Erythroblast (primary cell): Measurements from ENCODE around the gene GASK1B.

ENCODE experiments used
- DNase-seq, 2 experiments: peaks; one replicate each; lab custom pipeline; 2025; lab: John Stamatoyannopoulos, UW
- GATA1 ChIP-seq: IDR thresholded peaks from 2 replicates; pipeline ENCODE4 v1.6.1; 2011; ENCODE audit warnings: low read depth, mild to moderate bottlenecking, control low read depth, low read length, moderate library complexity
- POLR2A ChIP-seq: IDR thresholded peaks from 2 replicates; pipeline ENCODE4 v1.6.1; 2011; ENCODE audit warnings: mild to moderate bottlenecking, low read length

The GASK1B gene

DNA sequence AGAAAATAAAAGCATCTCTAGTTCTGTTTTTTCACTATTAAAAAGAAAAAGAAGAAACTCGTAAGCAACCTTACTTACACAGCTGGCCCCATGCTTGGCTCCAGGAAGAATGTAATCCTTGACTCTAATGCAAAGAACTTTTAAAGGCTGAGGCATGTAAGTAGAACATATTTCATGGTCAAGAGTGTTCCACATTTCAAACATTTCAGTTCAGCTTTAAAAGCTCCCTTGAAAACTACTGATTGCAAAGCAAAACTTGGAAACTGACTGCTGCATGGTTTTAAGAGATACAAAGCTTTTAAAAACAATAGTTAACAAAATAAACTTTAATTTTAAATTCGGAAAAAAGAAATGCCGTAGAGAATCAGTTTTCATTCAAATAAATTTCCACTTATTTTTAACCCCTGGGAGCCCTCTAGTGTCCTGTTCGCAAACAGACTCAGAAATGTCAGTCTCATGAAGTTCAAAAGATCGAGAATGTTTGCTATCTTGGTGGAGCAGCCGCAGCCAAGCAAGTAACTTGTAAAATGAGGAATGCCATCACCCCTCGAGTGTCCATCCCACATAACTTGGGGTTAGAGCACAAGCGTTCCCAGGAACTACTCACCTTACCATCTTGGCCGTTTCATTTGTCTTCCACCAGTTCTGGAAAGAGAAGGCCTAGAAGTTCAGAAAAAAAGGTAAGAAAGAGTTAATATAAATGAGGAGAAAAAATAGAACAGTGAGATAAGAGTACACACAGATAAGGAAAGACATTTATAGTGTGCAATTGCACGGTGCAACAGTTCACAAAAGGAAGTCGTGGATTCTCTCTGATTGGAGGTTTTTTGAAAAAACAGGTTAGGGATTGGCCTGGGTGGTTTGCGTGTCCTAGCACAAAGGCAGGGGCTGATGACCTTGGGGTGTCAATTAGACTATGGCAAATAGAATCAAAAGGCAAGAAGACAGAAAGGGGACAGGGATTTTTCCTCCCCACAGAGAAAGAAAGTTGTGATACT, at the start of gene GASK1B:
TSS of gene GASK1B (minus strand) at position 765 of the 998 bp plus-strand sequence. CDS start 1,650 bp downstream, outside the sequence.
- TF ChIP-seq POLR2A (no peak), GATA1 (no peak)
- peak; percentile 72 to 79 for DNase-seq

DNA sequence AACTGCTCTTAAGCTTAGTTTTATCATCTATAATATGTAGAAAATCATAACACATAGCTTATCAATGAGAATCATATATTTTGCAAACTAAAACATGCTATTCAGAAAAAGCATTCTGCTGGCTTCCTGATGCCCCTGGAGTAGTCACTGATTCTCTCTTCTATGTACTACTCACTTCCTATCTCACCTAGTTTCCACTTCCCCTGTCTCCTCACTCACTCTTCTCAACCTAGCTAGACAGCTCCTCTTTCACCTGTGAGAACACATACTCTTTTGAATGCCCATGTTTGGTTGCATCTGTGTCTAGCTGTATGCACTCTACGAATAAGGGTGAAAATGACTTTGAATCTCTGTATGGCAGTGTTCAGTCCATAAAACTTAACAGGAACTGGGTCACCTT, 46.8 kb upstream of the GASK1B start:
- TF ChIP-seq POLR2A (no peak), GATA1 (no peak)
- DNase-seq = no peak

DNA sequence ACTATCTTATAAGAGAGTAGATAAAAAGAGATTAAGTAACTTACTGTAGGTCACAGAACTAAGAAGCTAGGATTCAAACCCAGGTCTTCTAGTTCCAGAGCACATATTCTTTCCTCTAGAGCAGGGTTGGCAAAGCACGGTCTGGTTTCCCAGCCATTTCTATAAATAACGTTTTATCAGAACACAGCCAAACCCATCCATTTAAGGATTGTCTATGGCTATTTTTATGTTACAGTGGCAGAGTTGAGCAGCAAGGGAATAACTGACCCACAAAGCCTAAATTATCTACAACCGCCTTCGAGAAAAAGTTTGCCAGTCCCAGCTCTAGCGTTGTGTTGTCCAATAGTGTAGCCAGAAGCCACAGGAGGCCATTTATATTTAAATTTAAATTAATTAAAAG, 44.9 kb upstream of the GASK1B start:
- TF ChIP-seq POLR2A (no peak), GATA1 (no peak)
- no peak for DNase-seq

DNA sequence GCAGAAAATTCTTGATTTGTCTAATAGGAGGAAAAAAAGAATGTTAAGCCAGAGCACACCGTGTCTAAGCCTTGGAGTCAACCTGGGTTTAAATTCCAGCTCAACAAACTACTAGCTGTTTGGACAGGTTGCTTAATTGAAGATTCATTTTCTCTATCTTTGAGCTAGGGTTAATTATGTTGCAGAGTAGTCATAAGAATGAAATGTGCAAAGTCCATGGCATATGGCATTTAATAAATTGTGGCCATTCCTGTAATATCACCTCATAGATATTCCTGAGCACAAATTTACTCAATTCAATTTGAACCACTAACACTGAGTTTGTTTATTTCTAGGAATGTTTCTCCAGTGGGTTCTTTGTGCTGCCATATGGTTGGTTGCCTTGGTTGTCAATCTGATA, 42.0 kb upstream of the GASK1B start:
- TF ChIP-seq POLR2A (no peak), GATA1 (no peak)

DNA sequence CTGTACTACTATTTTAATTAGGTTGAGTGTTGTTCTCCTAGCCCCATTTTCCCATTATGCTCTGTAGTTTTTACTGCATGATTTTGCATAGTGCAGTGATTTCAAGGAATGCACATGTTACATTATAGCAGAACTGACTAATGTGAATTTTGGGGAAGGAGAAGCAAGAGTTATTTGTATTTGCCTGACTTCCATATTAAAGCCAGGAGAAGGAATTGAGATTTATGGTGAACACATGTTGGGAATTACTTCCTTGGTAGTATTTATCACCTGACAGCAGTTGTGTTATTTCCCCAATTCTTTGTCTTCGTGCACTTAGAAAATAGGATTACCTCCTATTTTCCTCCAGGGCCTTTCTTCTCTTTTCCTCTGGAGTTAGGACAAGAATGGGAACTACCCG, 40.6 kb upstream of the GASK1B start:
- no peak for DNase-seq
- TF ChIP-seq POLR2A (no peak), GATA1 (no peak)

More for the DNA sequence above, 42.0 kb upstream of the GASK1B start:
- no peak for DNase-seq

DNA sequence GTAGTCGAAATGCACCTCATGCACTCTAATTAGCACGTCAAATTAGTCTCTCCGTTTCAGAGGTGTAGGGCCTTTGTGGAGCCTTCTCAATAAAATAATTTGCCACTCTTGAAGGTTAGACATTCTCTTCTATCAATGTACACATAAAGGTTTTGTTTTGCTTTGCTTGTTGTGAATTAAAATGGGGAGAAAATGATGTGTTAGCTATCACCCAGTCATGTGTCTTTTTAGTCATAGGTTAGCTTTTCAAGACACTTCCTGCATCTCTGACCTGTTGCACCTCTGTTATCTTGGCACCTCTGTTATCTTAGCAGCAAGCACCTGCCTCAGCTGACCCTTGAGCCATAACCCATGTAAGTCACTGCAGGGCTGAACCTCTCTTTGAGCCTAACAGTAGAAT, 38.4 kb upstream of the GASK1B start:
- peak; percentile 17 to 27 for DNase-seq
- no peak for TF ChIP-seq GATA1
- TF ChIP-seq POLR2A = no peak

DNA sequence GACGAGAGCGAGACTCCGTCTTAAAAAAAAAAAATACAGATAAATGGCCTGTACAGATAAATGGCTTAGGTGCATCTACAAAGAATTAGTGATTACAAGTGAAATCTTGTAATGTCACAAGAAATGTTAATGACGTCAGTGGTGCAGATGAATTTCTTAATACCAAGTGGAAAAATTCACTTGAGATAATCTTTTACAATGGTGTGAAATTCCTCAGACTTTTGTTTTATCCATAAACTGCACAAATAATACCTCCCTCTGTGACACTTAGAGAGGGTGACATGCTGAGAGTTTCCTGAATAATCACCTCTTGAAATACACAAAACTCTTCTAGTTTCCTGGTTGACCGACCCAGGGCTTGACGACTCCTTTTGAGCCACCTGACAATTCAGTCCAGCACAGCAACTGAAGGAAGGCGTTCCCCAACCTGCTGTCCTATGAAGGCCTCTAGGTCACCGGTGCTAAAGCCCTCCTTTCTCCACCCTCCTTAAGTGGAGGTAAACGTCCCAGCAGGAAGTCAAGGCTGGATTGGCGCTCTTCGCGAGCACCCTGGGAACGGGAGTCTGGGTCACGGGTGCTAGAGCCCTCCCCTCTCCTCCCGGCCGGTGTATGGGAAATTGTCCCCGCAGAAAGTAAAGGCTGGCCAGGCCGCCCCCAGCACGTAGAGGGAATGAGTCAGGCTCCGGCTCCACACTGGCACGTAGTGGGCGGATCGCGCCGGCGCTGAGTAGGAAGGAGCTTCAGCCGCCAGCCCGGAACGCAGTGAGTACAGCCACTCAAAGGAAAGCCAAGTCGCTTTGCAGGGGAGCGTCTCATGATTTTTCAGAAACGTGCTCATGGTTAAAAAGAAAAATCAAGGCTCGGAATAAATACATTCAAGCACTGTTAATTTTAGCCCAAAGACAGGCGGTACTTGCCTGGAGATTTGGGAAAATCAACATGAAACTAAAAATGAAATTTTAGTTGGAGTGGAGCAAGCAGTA, 37.3 kb upstream of the GASK1B start, which contains the start of gene TMEM144:
TSS of gene TMEM144 (plus strand) at position 662 of the 983 bp plus-strand sequence. CDS start 2,182 bp downstream, outside the sequence.
- DNase-seq = peak; percentile 82 to 85
- peak; percentile 70 for TF ChIP-seq POLR2A
- no peak for TF ChIP-seq GATA1

DNA sequence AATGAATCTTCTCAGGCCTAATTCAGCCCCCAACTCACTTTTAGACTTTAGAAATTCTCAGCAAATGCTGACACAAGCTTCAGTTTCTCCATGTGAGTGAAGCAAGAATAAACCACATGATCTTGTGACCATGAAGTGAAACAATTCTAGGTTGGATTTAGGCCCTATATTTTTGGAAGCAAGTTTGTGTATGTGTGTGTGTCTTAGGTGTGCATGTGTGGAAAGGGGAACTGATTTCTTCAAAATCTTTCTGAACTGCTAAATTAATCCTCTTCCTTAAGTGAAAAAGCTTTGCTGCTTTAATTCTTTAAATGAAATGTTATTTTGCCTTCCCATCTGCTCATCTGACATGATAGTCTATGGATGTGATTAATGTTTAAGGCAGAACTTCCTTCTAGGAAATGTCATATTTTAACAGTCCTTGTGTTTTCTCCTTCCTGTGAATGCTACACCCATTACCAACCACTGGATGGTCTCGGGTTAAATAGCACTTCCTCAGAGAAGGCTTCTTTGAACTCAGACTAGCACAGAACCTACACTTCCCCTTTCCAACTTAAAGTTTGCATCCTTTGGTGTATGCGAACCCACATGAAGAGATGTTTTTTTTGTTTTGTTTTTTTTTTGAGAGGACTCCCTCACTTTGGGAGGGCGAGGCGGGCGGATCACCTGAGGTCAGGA, 36.3 kb upstream of the GASK1B start:
- TF ChIP-seq POLR2A = no peak
- TF ChIP-seq GATA1 = no peak
- DNase-seq = no peak

DNA sequence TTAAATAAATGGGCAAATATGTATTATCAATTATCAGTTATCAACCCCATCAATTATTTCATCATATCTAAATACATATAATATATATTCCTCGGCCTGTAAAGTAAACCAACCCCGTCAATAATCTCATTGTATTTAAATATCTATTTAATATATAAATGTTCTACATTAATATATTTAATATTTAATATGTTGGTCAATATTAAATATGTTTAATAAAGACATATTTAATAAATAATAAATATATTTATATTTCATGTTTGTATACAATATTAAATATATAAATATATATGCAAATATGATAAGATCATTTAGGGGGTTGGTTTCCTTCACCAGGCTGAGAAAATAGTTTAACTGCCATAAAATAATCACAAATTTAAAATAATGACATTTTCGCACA, 31.1 kb upstream of the GASK1B start:
- no peak for TF ChIP-seq GATA1
- no peak for TF ChIP-seq POLR2A

DNA sequence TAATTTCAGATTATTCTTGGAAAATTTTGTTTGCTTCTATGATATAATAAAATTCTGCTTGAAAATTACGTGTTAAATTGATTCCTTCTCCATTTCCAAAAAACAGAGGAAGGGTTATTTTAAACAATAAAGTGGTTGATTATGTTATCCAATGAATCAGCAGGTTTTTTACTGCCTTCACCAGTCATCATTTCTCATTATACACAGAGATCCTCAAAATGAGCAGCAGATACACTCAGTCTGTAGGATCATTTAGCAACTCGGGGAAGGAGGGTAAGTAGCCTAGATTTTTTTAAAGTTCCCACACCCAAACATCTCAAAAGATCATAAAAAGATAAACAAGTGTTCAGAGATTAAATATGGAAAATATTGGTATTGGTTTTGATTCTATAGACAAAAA, 30.6 kb upstream of the GASK1B start:
- no peak for DNase-seq
- TF ChIP-seq GATA1 (no peak), POLR2A (no peak)

More for the DNA sequence above, 31.1 kb upstream of the GASK1B start:
- DNase-seq = no peak

DNA sequence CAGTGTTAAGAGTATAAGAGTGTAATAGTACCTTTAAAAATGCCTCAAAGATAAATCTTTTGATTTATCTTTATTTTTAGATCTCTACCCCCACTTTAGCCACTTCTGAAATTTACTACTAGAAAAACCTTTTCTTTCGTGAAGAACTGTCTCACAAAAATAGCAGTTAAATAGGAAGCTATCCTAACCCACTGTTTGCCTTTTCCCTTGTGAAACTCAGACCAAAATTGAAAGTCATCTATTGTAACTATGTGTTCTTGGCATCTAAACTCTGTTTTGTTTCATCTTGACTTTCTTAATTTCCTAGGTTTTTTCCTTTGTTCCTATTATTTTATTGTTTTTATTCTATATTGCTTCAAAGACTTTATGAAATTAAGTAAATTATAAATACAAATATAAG, 29.7 kb upstream of the GASK1B start:
- TF ChIP-seq POLR2A (no peak), GATA1 (no peak)

DNA sequence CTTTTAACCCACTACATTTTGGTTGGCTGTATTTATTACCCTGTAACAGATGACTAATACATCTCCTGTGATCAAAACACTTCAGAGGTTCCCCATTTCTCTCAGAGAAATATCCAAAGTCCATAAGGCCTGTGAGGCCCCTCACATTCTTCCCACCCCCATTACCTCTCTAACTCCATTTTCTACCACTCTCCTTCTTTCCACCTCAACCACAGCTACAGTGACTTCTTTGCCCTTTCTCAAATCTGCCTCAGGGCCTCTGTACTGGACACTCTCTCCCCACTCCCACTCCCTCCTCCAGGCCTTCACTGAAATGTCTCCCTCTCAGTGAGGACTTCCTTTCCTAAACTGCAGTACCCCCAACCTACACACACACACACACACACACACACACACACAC, 29.1 kb upstream of the GASK1B start:
- TF ChIP-seq GATA1 (no peak), POLR2A (no peak)
- no peak for DNase-seq

More for the DNA sequence above, 29.7 kb upstream of the GASK1B start:
- no peak for DNase-seq

DNA sequence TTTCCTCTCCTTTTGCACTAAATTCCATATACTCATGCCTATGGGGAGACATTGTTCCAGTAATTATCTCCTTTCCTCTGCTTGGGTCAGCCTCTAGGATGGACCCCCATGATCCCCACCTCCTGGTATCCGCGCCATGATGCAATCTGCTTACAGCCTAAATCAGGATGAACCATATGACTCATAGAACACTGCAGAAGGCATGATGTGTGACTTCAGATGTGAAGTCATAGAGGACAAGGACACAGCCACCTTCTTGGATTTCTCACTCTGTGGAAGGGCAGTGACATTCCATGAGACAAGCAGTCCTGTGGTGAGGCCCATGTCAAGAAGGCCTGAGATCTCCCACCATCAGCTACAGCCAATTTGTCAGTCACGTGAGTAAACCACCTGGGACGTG, 28.5 kb upstream of the GASK1B start:
- DNase-seq = no peak
- TF ChIP-seq POLR2A = no peak
- no peak for TF ChIP-seq GATA1
